Lower leg skin (tissue), 4 donors: ENCODE measurements around the gene TMEFF1. TPM values are rescaled to one million over a fixed set of nuclear protein-coding genes. Genes with fewer than 3 reads are reported as not detected.

Experiments
- DNase-seq, 2 donors: peaks; one replicate each; pipeline ENCODE4 v3.0.0-alpha.2; 2019; ENCODE audit warnings: low spot score in 2 of 2
- H3K4me3 ChIP-seq: fragments of 200-600 bp; sonication (generic); 2 replicates; pipeline ENCODE4 v1.5.1; 2017; ENCODE audit warnings: mild to moderate bottlenecking, low read depth; ENCODE audit not compliant: poor library complexity, severe bottlenecking
- CTCF ChIP-seq, 3 donors: fragments of 450-650 bp; IDR thresholded peaks; one replicate each; pipeline ENCODE4 v1.5.1; 2016; ENCODE audit warnings: antibody characterized with exemption in 3 of 3, mild to moderate bottlenecking in 3 of 3, moderate library complexity in 2 of 3
- POLR2A ChIP-seq, 2 donors: fragments of 450-650 bp; IDR thresholded peaks; one replicate each; pipeline ENCODE4 v1.6.1; 2016 to 2017; ENCODE audit warnings: antibody characterized with exemption in 2 of 2, mild to moderate bottlenecking in 1 of 2, moderate library complexity in 1 of 2
- WGBS, 2 donors: methylation state at CpG; one replicate each; pipeline ENCODE4 v1.1.5; 2018; 5-methylcytosine and 5-hydroxymethylcytosine counted together
- intact Hi-C: fragments of 100-400 bp; cut with DNase I; formaldehyde crosslinking; loops from one replicate; pipeline ENCODE4 v1.15.0; 2023; ENCODE audit warnings: low total_unique reads
- total RNA-seq, 4 donors: library from RNA; depleted of rRNA; stranded (reverse); fragments of >200 nt; gene quantifications; one replicate each; pipeline ENCODE4 v1.1.0, GENCODE V29; 2016

The TMEFF1 gene
- total RNA-seq, 4 donors from 2014 or later = not detected

GRCh38 chr9:100452894-100453293 is 20.1 kb upstream of the TMEFF1 start:
- TF ChIP-seq POLR2A (IDR thresholded peaks at IDR 0.05) (no peak), CTCF (IDR thresholded peaks at IDR 0.05) (no peak)
- 94 to 97% methylated on average over 2 of the region's 2 CpGs for WGBS, 2 donors
- H3K4me3 ChIP-seq = no peak overlapping the region
- intact Hi-C loops = no loop called here
- no peak for DNase-seq

GRCh38 chr9:100455470-100455869 is 17.5 kb upstream of the TMEFF1 start:
- TF ChIP-seq CTCF (IDR thresholded peaks at IDR 0.05) (no peak), POLR2A (IDR thresholded peaks at IDR 0.05) (no peak)
- intact Hi-C loops = no loop called here
- no peak overlapping the region for H3K4me3 ChIP-seq
- no peak for DNase-seq

GRCh38 chr9:100457517-100457916 is 15.4 kb upstream of the TMEFF1 start:
- WGBS, 2 donors = 89 to 100% methylated on average over 1 of the region's 1 CpG
- H3K4me3 ChIP-seq = no peak overlapping the region
- TF ChIP-seq CTCF (IDR thresholded peaks at IDR 0.05) (no peak), POLR2A (IDR thresholded peaks at IDR 0.05) (no peak)
- intact Hi-C loops = no loop called here
- DNase-seq = no peak

GRCh38 chr9:100459963-100460362 is 13.0 kb upstream of the TMEFF1 start:
- H3K4me3 ChIP-seq = no peak overlapping the region
- TF ChIP-seq POLR2A (IDR thresholded peaks at IDR 0.05) (no peak), CTCF (IDR thresholded peaks at IDR 0.05) (no peak)
- DNase-seq = no peak
- 65 to 70% methylated on average over 2 of the region's 2 CpGs for WGBS, 2 donors
- intact Hi-C loops = no loop called here

- no peak overlapping the region for H3K4me3 ChIP-seq
- intact Hi-C loops = no loop called here
- DNase-seq = no peak
- TF ChIP-seq CTCF (IDR thresholded peaks at IDR 0.05) = no peak
- TF ChIP-seq POLR2A (IDR thresholded peaks at IDR 0.05) = no peak
- WGBS, 2 donors = 78 to 79% methylated on average over 2 of the region's 2 CpGs
Measured at GRCh38 chr9:100465274-100465673, 7.7 kb upstream of the TMEFF1 start.

GRCh38 chr9:100465761-100466160 is 7.2 kb upstream of the TMEFF1 start:
- 89 to 92% methylated on average over 1 of the region's 1 CpG for WGBS, 2 donors

More at GRCh38 chr9:100465761-100466160, 7.2 kb upstream of the TMEFF1 start:
- TF ChIP-seq POLR2A (IDR thresholded peaks at IDR 0.05) = no peak
- no peak for TF ChIP-seq CTCF (IDR thresholded peaks at IDR 0.05)
- no peak for DNase-seq
- no peak overlapping the region for H3K4me3 ChIP-seq
- intact Hi-C loops = no loop called here
